HepG2 (cell line): Measurements from ENCODE around the gene TIMM17A. TPM values are rescaled to one million over a fixed set of nuclear protein-coding genes. Genes with fewer than 3 reads are reported as not detected.

Source experiments
- AGO2 ChIP-seq: fragments of 200-400 bp; formaldehyde crosslinking; optimal IDR thresholded peaks from 2 replicates; pipeline ENCODE3; 2017; ENCODE audit warnings: mild to moderate bottlenecking, low read depth, low read length, moderate library complexity
- ARNT ChIP-seq: fragments of 450-650 bp; IDR thresholded peaks from 2 replicates; pipeline ENCODE4 v1.6.1; 2017
- CEBPB ChIP-seq: IDR thresholded peaks from 2 replicates; pipeline ENCODE4 v1.6.1; 2011; ENCODE audit warnings: low read depth, low read length, improper control_type of control experiment, borderline replicate concordance
- HNF1B ChIP-seq: sonication (generic); formaldehyde crosslinking; IDR thresholded peaks from 2 replicates; pipeline ENCODE4 v1.5.1; 2020; ENCODE audit warnings: mild to moderate bottlenecking, moderate library complexity, missing genetic modification reagents
- HNRNPL ChIP-seq: fragments of 200-400 bp; formaldehyde crosslinking; IDR thresholded peaks from 2 replicates; pipeline ENCODE4 v1.6.1; 2017; ENCODE audit warnings: mild to moderate bottlenecking, low read depth, low read length
- HOMEZ ChIP-seq: IDR thresholded peaks from 2 replicates; pipeline ENCODE4 v1.6.1; 2016; ENCODE audit warnings: low read depth
- IKZF4 ChIP-seq: sonication (generic); formaldehyde crosslinking; IDR thresholded peaks from 2 replicates; pipeline ENCODE4 v1.5.1; 2020; ENCODE audit warnings: borderline replicate concordance, mild to moderate bottlenecking, low read depth, missing genetic modification reagents; ENCODE audit errors: not compliant biosample characterization
- IRF2 ChIP-seq: IDR thresholded peaks from 2 replicates; pipeline ENCODE4 v1.6.1; 2018; ENCODE audit warnings: missing genetic modification reagents, missing compliant biosample characterization
- KDM4B ChIP-seq: sonication (generic); formaldehyde crosslinking; IDR thresholded peaks from 2 replicates; pipeline ENCODE4 v1.4.0; 2020; ENCODE audit warnings: missing genetic modification reagents
- MEIS1 ChIP-seq: sonication (generic); formaldehyde crosslinking; IDR thresholded peaks from 2 replicates; pipeline ENCODE4 v1.9.0; 2021; ENCODE audit warnings: mild to moderate bottlenecking, missing genetic modification reagents, moderate library complexity, borderline replicate concordance
- NCOR1 ChIP-seq: fragments of 200-600 bp; sonication (generic); IDR thresholded peaks from 2 replicates; pipeline ENCODE4 v1.7.0; 2017; ENCODE audit warnings: antibody characterized with exemption, low read length, borderline replicate concordance
- PRDM10 ChIP-seq: sonication (generic); formaldehyde crosslinking; IDR thresholded peaks from 2 replicates; pipeline ENCODE4 v1.4.0; 2020; ENCODE audit warnings: low read depth, missing genetic modification reagents
- PRMT3 ChIP-seq: sonication (generic); formaldehyde crosslinking; IDR thresholded peaks from 2 replicates; pipeline ENCODE4 v1.8.1; 2022; ENCODE audit warnings: low read depth, mild to moderate bottlenecking, moderate library complexity, missing genetic modification reagents, borderline replicate concordance
- RCOR2 ChIP-seq: IDR thresholded peaks from 2 replicates; pipeline ENCODE4 v1.6.1; 2016; ENCODE audit warnings: missing biosample characterization, missing genetic modification reagents
- RXRB ChIP-seq: IDR thresholded peaks from 2 replicates; pipeline ENCODE4 v1.6.1; 2016; ENCODE audit warnings: borderline replicate concordance, missing genetic modification reagents, missing compliant biosample characterization
- SMC3 ChIP-seq: IDR thresholded peaks from 2 replicates; pipeline ENCODE4 v1.6.1; 2011; ENCODE audit warnings: low read length, improper control_type of control experiment
- THAP11 ChIP-seq: IDR thresholded peaks from 2 replicates; pipeline ENCODE4 v1.6.1; 2016; ENCODE audit warnings: missing biosample characterization, missing genetic modification reagents
- XRCC5 ChIP-seq: fragments of 200-400 bp; formaldehyde crosslinking; optimal IDR thresholded peaks from 2 replicates; pipeline ENCODE3; 2017; ENCODE audit warnings: mild to moderate bottlenecking, low read length
- ZBTB8A ChIP-seq: sonication (generic); formaldehyde crosslinking; IDR thresholded peaks from 2 replicates; pipeline ENCODE4 v1.4.0; 2020; ENCODE audit warnings: mild to moderate bottlenecking, low read depth, missing genetic modification reagents, borderline replicate concordance
- ZFP36 ChIP-seq: fragments of 150-350 bp; IDR thresholded peaks from 2 replicates; pipeline ENCODE4 v1.6.1; 2018; ENCODE audit warnings: borderline replicate concordance, low read length, low read depth; ENCODE audit not compliant: partially characterized antibody
- ZNF121 ChIP-seq: sonication (generic); formaldehyde crosslinking; IDR thresholded peaks from 2 replicates; pipeline ENCODE4 v1.5.0; 2020; ENCODE audit warnings: mild to moderate bottlenecking, missing genetic modification reagents
- ZNF205 ChIP-seq: IDR thresholded peaks from 2 replicates; pipeline ENCODE4 v1.6.1; 2018; ENCODE audit warnings: missing biosample characterization, missing genetic modification reagents
- ZNF230 ChIP-seq: sonication (generic); formaldehyde crosslinking; IDR thresholded peaks from 2 replicates; pipeline ENCODE4 v1.4.0; 2020; ENCODE audit warnings: mild to moderate bottlenecking, missing genetic modification reagents
- ZNF501 ChIP-seq: sonication (generic); formaldehyde crosslinking; IDR thresholded peaks from 2 replicates; pipeline ENCODE4 v1.5.1; 2020; ENCODE audit warnings: mild to moderate bottlenecking, moderate library complexity, missing genetic modification reagents
- ZNF644 ChIP-seq: IDR thresholded peaks from 2 replicates; pipeline ENCODE4 v1.6.1; 2016; ENCODE audit warnings: low read depth
- ZNF883 ChIP-seq: sonication (generic); formaldehyde crosslinking; IDR thresholded peaks from 2 replicates; pipeline ENCODE4 v1.5.1; 2020; ENCODE audit warnings: mild to moderate bottlenecking, missing genetic modification reagents; ENCODE audit errors: not compliant biosample characterization
- polyA plus RNA-seq, 8 experiments: library from polyadenylated mRNA; depleted of rRNA in 3 of 8; stranded (reverse) in 7 of 8; unstranded in 1 of 8; fragments of >200 nt; fragmentation: Illumina TruSeq in 4 of 8; extraction: Trizol in 4 of 8; gene quantifications; 2 replicates each; pipeline versions ENCODE4 v1.2.1 to v1.2.3, GENCODE V29; 2011 to 2016; ENCODE audit warnings: low read depth in 4 of 8, missing spikeins in 1 of 8, mixed read lengths in 1 of 8; ENCODE audit not compliant: insufficient read depth in 1 of 8
- total RNA-seq, 5 experiments: library from RNA; depleted of rRNA; stranded (reverse); fragments of >200 nt; fragmentation: Illumina TruSeq; extraction: Trizol; gene quantifications; 2 replicates each; pipeline ENCODE4 v1.2.3, GENCODE V29; 2016; ENCODE audit warnings: low read depth in 1 of 5

Gene TIMM17A
- total and polyA plus RNA-seq, 2 of the 13 experiments (the other 11 are each of a cell fraction or from before 2014, with no cell fraction given), result 50.8 to 97.8 TPM

GRCh38 chr1:201999625-202000238 is 44.4 kb downstream of the TIMM17A start (continued):
- peak; percentile 22; the same call in 1 of the 2 replicates for TF ChIP-seq RXRB (CRISPR knock-in tag)
- no peak for TF ChIP-seq ZNF644 (CRISPR knock-in tag)
- no peak for TF ChIP-seq ZNF501 (CRISPR knock-in tag)
- no peak for TF ChIP-seq PRDM10 (CRISPR knock-in tag)
- TF ChIP-seq ARNT, result no peak
- no peak for TF ChIP-seq MEIS1 (CRISPR knock-in tag)
- TF ChIP-seq HNRNPL, result no peak
- no peak for TF ChIP-seq ZNF230 (CRISPR knock-in tag)
- TF ChIP-seq CEBPB, result no peak
- TF ChIP-seq ZNF121 (CRISPR knock-in tag), result no peak
- TF ChIP-seq XRCC5, result peak; percentile 86
- TF ChIP-seq RCOR2, result no peak
- TF ChIP-seq THAP11 (CRISPR knock-in tag), result peak; percentile 17; the same call in 1 of the 2 replicates
- TF ChIP-seq PRMT3 (CRISPR knock-in tag), result no peak
- TF ChIP-seq IKZF4 (CRISPR knock-in tag), result no peak
- TF ChIP-seq AGO2, result peak; percentile 25
- peak; percentile 85 for TF ChIP-seq SMC3
- TF ChIP-seq NCOR1, result no peak
- TF ChIP-seq ZFP36, result no peak
- no peak for TF ChIP-seq KDM4B (CRISPR knock-in tag)
- TF ChIP-seq HOMEZ (CRISPR knock-in tag), result no peak
- TF ChIP-seq ZNF205 (CRISPR knock-in tag), result no peak
- TF ChIP-seq HNF1B (CRISPR knock-in tag), result no peak
- no peak for TF ChIP-seq ZNF883 (CRISPR knock-in tag)
- TF ChIP-seq ZBTB8A (CRISPR knock-in tag), result no peak
- TF ChIP-seq IRF2 (CRISPR knock-in tag), result peak; percentile 54
